HL-60/S4 treated with phorbol 12-myristate 13-acetate at 8.2 ng/mL for 4 days and 3 days (cell line): ENCODE data around the gene NKG7.

Experiments used
- in situ Hi-C: fragments of 300-500 bp; cut with MboI; formaldehyde crosslinking; loops from 2 replicates; pipeline ENCODE4 v1.15.0; 2022; ENCODE audit warnings: low sequenced_read_pairs

Gene NKG7

GRCh38 chr19:51338563-51339312 lies 33.7 kb downstream of the NKG7 start:
- in situ Hi-C loops, result no loop called here

- in situ Hi-C loops, result no loop called here
These were observed 34.4 kb downstream of the NKG7 start for GRCh38 chr19:51337861-51338562.

- in situ Hi-C loops, result no loop called here
These were observed 35.2 kb downstream of the NKG7 start for GRCh38 chr19:51337141-51337860.

- in situ Hi-C loops, result no loop called here
These were observed 38.5 kb downstream of the NKG7 start for GRCh38 chr19:51333836-51334460.

- in situ Hi-C loops, result no loop called here
These were observed 40.7 kb downstream of the NKG7 start for GRCh38 chr19:51331716-51332115.

- in situ Hi-C loops, result no loop called here
These were observed 41.3 kb downstream of the NKG7 start for GRCh38 chr19:51331193-51331592.

- in situ Hi-C loops, result no loop called here
These were observed 42.1 kb downstream of the NKG7 start for GRCh38 chr19:51330366-51330765.

GRCh38 chr19:51329411-51329810 lies 43.0 kb downstream of the NKG7 start:
- in situ Hi-C loops, result no loop called here

GRCh38 chr19:51327066-51328001 lies 45.1 kb downstream of the NKG7 start:
- in situ Hi-C loops, result no loop called here

- in situ Hi-C loops, result no loop called here
These were observed 46.0 kb downstream of the NKG7 start for GRCh38 chr19:51326216-51327065.

GRCh38 chr19:51325161-51325976 lies 47.1 kb downstream of the NKG7 start:
- in situ Hi-C loops, result no loop called here

GRCh38 chr19:51324167-51324481 lies 48.3 kb downstream of the NKG7 start:
- in situ Hi-C loops, result no loop called here

GRCh38 chr19:51323481-51324166 lies 48.8 kb downstream of the NKG7 start:
- in situ Hi-C loops, result no loop called here

- in situ Hi-C loops, result no loop called here
These were observed 50.7 kb downstream of the NKG7 start for GRCh38 chr19:51321799-51322198.
